Measurements from ENCODE around the gene EFNA2. TPM values are rescaled to one million over a fixed set of nuclear protein-coding genes. Genes with fewer than 3 reads are reported as not detected.

The EFNA2 gene
- total RNA-seq, 1 donor from 2014 or later: not detected

DNA sequence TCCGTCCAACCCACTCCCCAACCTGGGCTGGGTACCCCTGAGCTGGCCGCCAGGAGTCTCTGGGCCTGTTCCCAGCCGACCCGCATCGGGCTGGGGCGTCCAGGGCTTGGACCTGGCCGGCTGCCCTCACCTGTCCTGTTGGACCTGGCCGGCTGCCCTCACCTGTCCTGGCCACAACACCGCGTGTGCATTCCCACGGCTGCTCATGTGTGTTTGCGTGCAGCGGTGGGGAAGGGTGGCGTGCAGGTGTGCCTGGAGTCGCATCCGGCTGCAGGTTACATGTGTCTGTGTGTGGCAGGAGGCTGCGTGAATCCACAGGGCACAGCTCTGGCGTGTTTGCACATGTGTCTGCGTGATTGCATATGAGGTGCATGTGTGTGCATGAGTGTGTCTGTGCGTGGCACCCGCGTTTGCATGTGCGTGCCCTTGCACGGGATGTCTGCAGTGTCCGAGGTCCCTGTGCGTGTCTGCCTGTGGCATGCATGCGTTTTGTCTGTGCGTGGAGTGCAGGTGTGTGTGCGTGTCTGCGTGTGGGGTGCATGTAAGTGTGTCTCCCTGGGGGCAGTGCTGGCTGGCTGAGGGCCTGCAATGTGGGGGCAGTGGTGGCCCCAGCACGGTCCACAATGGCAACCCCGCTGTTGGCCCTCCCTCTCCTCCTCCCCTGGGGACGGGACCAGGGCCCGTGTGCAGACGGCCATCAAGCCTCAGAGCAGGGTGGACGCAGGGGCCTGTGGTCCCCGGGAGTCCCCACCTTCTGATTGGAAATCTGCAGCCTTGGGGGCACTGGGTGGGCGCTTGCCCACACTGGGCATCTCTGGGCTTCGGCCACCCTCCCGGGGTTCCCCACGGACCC is 3.4 kb downstream of the EFNA2 start:
- Histone ChIP-seq H3K27ac (no peak overlapping the region), H3K9me3 (no peaks in the 10 kb centered on the region), H3K36me3 (no peaks in the 10 kb centered on the region), H3K27me3 (peaks cover 89% of the 10 kb centered on the region), H3K4me3 (no peak overlapping the region), H3K4me1 (no peaks in the 10 kb centered on the region)
- intact Hi-C loops (cut with DNase I): no loop called here
- TF ChIP-seq, protein P1, sequence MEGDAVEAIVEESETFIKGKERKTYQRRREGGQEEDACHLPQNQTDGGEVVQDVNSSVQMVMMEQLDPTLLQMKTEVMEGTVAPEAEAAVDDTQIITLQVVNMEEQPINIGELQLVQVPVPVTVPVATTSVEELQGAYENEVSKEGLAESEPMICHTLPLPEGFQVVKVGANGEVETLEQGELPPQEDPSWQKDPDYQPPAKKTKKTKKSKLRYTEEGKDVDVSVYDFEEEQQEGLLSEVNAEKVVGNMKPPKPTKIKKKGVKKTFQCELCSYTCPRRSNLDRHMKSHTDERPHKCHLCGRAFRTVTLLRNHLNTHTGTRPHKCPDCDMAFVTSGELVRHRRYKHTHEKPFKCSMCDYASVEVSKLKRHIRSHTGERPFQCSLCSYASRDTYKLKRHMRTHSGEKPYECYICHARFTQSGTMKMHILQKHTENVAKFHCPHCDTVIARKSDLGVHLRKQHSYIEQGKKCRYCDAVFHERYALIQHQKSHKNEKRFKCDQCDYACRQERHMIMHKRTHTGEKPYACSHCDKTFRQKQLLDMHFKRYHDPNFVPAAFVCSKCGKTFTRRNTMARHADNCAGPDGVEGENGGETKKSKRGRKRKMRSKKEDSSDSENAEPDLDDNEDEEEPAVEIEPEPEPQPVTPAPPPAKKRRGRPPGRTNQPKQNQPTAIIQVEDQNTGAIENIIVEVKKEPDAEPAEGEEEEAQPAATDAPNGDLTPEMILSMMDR (IDR thresholded peaks at IDR 0.05): no peak
- ATAC-seq: no peak
- no peak for DNase-seq

DNA sequence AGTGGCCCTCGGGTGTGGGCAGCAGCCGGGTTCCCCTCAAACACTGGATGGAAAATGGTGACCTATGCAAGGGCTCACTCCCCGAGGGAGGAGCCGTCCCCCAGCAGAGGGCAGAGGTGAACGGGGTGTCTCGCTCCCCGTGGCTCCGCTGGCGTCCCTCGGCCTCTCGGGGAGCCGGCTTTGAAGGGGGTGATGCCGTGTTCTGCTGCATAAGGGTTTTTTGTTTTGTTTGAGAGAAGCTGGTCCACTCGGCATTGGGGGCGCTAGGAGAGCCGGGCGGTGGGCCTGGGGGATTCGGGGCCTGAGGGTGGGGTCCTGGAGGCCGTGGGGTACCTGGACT is 4.0 kb downstream of the EFNA2 start:
- ATAC-seq (no peak), DNase-seq (no peak)
- Histone ChIP-seq H3K4me1 (no peaks in the 10 kb centered on the region), H3K36me3 (no peaks in the 10 kb centered on the region), H3K9me3 (no peaks in the 10 kb centered on the region), H3K27me3 (peaks cover 89% of the 10 kb centered on the region), H3K4me3 (no peak overlapping the region), H3K27ac (no peak overlapping the region)
- TF ChIP-seq, protein P1 (IDR thresholded peaks at IDR 0.05): no peak
- intact Hi-C loops (cut with DNase I): no loop called here

GRCh38 chr19:1290196-1290702 is 4.6 kb downstream of the EFNA2 start:
- no peaks in the 10 kb centered on the region for H3K4me1 ChIP-seq
- TF ChIP-seq, protein P1 (IDR thresholded peaks at IDR 0.05): no peak
- H3K9me3 ChIP-seq: no peaks in the 10 kb centered on the region
- no peak overlapping the region for H3K27ac ChIP-seq
- no peaks in the 10 kb centered on the region for H3K36me3 ChIP-seq
- H3K27me3 ChIP-seq: peaks cover 88% of the 10 kb centered on the region
- no peak overlapping the region for H3K4me3 ChIP-seq
- DNase-seq (no peak), ATAC-seq (no peak)
- intact Hi-C loops (cut with DNase I): no loop called here

DNA sequence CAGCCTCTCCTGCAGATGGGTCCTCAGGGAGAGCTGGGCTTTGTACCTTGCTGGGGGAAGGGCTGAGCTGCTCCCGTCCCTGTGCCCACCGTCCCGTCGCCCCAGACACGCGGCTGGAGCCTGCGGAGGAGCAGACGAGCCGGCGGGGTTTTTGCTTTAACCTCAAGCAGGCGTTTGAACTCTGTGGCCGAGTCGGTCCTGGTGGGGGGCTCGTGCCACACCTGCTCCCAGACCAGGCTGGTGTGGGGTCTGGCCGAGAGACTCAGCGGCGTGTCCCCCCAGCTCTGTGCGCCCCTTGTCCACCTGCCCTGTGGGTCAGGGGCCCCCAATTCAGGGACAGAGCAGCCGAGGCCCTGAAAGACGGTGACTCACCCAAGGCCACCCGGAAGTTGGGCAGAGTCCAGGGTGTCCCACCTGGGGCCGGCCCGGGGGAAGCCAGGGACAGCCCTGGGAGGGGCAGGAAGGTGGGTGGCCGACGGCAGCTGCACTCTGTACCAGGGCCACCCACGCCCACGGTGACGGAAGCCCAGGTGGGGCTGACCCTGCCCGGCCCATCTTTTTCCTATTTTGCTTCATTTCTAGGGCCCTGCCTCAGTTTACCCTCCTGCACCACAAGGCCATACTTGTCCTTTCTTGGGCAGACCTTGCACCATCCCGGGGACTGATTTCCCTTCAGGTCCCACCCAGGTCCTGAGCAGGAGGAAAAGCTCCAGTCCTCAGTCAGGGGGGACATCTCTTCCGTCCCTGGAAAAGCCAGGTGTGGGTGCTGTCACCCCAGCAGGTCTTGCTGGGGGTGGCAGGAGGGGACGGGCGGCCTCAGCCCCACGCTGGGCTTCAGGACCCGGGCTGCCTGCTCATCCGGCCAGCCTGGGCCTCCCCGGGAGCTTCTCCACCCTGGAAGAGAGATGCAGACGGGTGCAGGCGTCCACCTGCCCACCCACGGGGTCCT is 5.3 kb downstream of the EFNA2 start:
- intact Hi-C loops (cut with DNase I): no loop called here
- Histone ChIP-seq H3K36me3 (no peaks in the 10 kb centered on the region), H3K4me3 (no peak overlapping the region), H3K27ac (no peak overlapping the region), H3K4me1 (no peaks in the 10 kb centered on the region), H3K9me3 (no peaks in the 10 kb centered on the region), H3K27me3 (peaks cover 88% of the 10 kb centered on the region)
- no peak for DNase-seq
- ATAC-seq: no peak
- TF ChIP-seq, protein P1 (IDR thresholded peaks at IDR 0.05): no peak

DNA sequence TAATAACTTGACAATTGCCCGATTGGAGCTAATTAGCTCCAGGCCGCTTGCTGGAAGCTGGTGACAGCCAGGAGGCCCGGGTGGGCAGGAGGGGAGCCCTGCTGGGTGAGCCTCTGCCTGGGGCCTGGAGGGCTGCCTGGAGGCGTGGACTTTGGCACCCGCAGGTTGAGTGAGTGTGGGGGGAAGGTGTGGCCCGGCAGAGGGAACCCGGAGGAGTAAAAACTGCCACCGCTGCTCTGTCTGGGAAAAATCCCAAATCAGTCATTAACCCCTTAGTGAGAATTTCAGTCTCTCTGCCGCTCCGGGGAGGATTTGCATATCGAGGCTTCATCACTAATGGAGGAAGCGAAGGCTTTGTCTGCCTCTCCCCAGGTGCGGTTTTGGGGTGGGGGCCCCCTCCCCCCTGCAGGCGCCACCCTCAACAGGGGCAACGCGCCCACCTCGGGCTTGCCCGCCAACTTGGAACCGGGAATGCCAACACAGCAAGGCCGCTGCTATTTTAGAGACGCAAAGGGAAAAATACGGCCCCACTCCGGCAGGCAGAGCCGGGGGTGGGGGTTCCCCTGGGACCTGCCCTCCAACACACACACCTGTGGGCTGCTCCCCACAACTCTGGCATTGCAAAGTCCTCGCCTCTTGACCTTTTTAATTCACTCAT is 6.2 kb downstream of the EFNA2 start:
- no peaks in the 10 kb centered on the region for H3K4me1 ChIP-seq
- no peak overlapping the region for H3K27ac ChIP-seq
- H3K9me3 ChIP-seq: no peaks in the 10 kb centered on the region
- DNase-seq: no peak
- ATAC-seq: no peak
- H3K36me3 ChIP-seq: no peaks in the 10 kb centered on the region
- TF ChIP-seq, protein P1 (IDR thresholded peaks at IDR 0.05): no peak
- no peak overlapping the region for H3K4me3 ChIP-seq
- intact Hi-C loops (cut with DNase I): no loop called here
- peaks cover 82% of the 10 kb centered on the region for H3K27me3 ChIP-seq

Measured in upper lobe of right lung (tissue), 1 donor.